Measurements from ENCODE around the gene GOLPH3. TPM values are rescaled to one million over a fixed set of nuclear protein-coding genes. Genes with fewer than 3 reads are reported as not detected.

The GOLPH3 gene
- total RNA-seq, 1 donor from 2014 or later, result 80.5 TPM

DNA sequence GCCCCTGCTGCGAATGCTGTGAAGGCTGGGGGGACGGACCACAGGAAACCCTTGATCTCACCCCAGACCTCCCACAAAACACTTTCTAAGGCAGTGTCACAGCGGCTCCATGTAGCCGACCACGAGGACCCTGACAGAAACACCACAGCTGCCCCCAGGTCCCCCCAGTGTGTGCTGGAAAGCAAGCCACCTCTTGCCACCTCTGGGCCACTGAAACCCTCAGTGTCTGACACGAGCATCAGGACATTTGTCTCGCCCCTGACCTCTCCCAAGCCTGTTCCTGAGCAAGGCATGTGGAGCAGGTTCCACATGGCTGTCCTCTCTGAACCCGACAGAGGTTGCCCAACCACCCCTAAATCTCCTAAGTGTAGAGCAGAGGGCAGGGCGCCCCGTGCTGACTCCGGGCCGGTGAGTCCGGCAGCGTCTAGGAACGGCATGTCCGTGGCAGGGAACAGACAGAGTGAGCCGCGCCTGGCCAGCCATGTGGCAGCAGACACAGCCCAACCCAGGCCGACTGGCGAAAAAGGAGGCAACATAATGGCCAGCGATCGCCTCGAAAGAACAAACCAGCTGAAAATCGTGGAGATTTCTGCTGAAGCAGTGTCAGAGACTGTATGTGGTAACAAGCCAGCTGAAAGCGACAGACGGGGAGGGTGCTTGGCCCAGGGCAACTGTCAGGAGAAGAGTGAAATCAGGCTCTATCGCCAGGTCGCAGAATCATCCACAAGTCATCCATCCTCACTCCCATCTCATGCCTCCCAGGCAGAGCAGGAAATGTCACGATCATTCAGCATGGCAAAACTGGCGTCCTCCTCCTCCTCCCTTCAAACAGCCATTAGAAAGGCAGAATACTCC, 84.7 kb downstream of the GOLPH3 start:
- H3K9ac ChIP-seq, result no peak overlapping the region
- H3K27ac Mint-ChIP-seq, result no peak overlapping the region
- no peak for DNase-seq (ENCODE audit: low spot score)

DNA sequence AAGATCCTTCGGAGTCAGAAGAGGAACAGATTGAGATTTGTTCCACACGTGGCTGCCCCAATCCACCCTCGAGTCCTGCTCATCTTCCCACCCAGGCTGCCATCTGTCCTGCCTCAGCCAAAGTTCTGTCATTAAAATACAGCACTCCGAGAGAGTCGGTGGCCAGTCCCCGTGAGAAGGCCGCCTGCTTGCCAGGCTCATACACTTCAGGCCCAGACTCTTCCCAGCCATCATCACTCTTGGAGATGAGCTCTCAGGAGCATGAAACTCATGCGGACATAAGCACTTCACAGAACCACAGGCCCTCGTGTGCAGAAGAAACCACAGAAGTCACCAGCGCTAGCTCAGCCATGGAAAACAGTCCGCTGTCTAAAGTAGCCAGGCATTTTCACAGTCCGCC, 85.9 kb downstream of the GOLPH3 start:
- H3K4me2 ChIP-seq, result no peak overlapping the region
- H3K4me3 ChIP-seq, result no peak overlapping the region
- no peaks in the 10 kb centered on the region for H3K36me3 ChIP-seq
- H3K9me3 ChIP-seq (ENCODE audit: low read depth), result no peaks in the 10 kb centered on the region
- Mint-ChIP-seq H3K27ac (no peak overlapping the region), H3K36me3 (peaks cover 2% of the 10 kb centered on the region), H3K9me3 (no peaks in the 10 kb centered on the region), H3K4me3 (no peak overlapping the region), H3K4me1 (no peaks in the 10 kb centered on the region), H3K27me3 (ENCODE audit: insufficient read depth, low read depth) (peaks cover 3% of the 10 kb centered on the region)
- no peaks in the 10 kb centered on the region for H3K27me3 ChIP-seq
- H2AFZ ChIP-seq (replicated peaks), result no peak overlapping the region
- H3K79me2 ChIP-seq (ENCODE audit: low read depth), result no peaks in the 10 kb centered on the region
- H4K20me1 ChIP-seq (ENCODE audit: low read depth), result no peaks in the 10 kb centered on the region
- no peak overlapping the region for H3K9ac ChIP-seq
- no peak for DNase-seq (ENCODE audit: low spot score)
- no peak overlapping the region for H3K27ac ChIP-seq
- no peaks in the 10 kb centered on the region for H3K4me1 ChIP-seq
- TF ChIP-seq, protein P1, sequence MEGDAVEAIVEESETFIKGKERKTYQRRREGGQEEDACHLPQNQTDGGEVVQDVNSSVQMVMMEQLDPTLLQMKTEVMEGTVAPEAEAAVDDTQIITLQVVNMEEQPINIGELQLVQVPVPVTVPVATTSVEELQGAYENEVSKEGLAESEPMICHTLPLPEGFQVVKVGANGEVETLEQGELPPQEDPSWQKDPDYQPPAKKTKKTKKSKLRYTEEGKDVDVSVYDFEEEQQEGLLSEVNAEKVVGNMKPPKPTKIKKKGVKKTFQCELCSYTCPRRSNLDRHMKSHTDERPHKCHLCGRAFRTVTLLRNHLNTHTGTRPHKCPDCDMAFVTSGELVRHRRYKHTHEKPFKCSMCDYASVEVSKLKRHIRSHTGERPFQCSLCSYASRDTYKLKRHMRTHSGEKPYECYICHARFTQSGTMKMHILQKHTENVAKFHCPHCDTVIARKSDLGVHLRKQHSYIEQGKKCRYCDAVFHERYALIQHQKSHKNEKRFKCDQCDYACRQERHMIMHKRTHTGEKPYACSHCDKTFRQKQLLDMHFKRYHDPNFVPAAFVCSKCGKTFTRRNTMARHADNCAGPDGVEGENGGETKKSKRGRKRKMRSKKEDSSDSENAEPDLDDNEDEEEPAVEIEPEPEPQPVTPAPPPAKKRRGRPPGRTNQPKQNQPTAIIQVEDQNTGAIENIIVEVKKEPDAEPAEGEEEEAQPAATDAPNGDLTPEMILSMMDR (IDR thresholded peaks at IDR 0.05), result no peak
- TF ChIP-seq EZH2phosphoT487 (IDR thresholded peaks at IDR 0.05), result no peak
- no peak for TF ChIP-seq EZH2 (IDR thresholded peaks at IDR 0.05)
- no peaks in the 10 kb centered on the region for H3F3A ChIP-seq (ENCODE audit: low read depth)

More for the DNA sequence above, 84.7 kb downstream of the GOLPH3 start:
- H3K27me3 Mint-ChIP-seq (ENCODE audit: insufficient read depth, low read depth), result peaks cover 4% of the 10 kb centered on the region
- Histone ChIP-seq H3K27me3 (no peaks in the 10 kb centered on the region), H3K36me3 (no peaks in the 10 kb centered on the region), H3K27ac (no peak overlapping the region), H3K4me1 (no peaks in the 10 kb centered on the region), H3F3A (ENCODE audit: low read depth) (no peaks in the 10 kb centered on the region), H3K4me3 (no peak overlapping the region), H2AFZ (replicated peaks) (no peak overlapping the region), H3K79me2 (ENCODE audit: low read depth) (no peaks in the 10 kb centered on the region), H4K20me1 (ENCODE audit: low read depth) (no peaks in the 10 kb centered on the region), H3K4me2 (no peak overlapping the region), H3K9me3 (ENCODE audit: low read depth) (no peaks in the 10 kb centered on the region)
- H3K4me1 Mint-ChIP-seq, result no peaks in the 10 kb centered on the region
- H3K9me3 Mint-ChIP-seq, result no peaks in the 10 kb centered on the region
- H3K36me3 Mint-ChIP-seq, result peaks cover 2% of the 10 kb centered on the region
- TF ChIP-seq EZH2phosphoT487 (IDR thresholded peaks at IDR 0.05) (no peak), EZH2 (IDR thresholded peaks at IDR 0.05) (no peak)
- TF ChIP-seq, protein P1 (IDR thresholded peaks at IDR 0.05), result no peak
- no peak overlapping the region for H3K4me3 Mint-ChIP-seq

DNA sequence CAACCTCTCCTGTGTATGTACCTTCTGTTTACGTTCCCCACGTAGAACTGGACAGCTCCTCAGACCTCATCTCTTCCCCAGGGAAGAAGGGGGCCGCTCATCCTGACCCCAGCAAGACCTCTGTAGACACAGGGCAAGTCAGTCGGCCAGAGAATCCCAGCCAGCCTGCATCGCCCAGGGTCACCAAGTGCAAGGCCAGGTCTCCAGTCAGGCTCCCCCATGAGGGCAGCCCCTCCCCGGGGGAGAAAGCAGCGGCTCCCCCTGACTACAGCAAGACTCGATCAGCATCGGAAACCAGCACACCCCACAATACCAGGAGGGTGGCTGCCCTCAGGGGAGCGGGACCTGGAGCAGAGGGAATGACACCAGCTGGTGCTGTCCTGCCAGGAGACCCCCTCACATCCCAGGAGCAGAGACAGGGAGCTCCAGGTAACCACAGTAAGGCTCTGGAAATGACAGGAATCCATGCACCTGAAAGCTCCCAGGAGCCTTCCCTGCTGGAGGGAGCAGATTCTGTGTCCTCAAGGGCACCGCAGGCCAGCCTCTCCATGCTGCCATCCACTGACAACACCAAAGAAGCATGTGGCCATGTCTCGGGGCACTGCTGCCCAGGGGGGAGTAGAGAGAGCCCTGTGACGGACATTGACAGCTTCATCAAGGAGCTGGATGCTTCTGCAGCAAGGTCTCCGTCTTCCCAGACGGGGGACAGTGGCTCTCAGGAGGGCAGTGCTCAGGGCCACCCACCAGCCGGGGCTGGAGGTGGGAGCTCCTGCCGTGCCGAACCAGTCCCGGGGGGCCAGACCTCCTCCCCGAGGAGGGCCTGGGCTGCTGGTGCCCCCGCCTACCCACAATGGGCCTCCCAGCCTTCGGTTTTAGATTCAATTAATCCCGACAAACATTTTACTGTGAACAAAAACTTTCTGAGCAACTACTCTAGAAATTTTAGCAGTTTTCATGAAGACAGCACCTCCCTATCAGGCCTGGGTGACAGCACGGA, 86.7 kb downstream of the GOLPH3 start:
- Histone ChIP-seq H2AFZ (replicated peaks) (no peak overlapping the region), H3K4me2 (no peak overlapping the region), H3K27ac (no peak overlapping the region), H3K9ac (no peak overlapping the region), H3K27me3 (no peaks in the 10 kb centered on the region), H3K79me2 (ENCODE audit: low read depth) (no peaks in the 10 kb centered on the region), H4K20me1 (ENCODE audit: low read depth) (no peaks in the 10 kb centered on the region), H3K36me3 (no peaks in the 10 kb centered on the region), H3F3A (ENCODE audit: low read depth) (no peaks in the 10 kb centered on the region), H3K4me1 (no peaks in the 10 kb centered on the region), H3K9me3 (ENCODE audit: low read depth) (no peaks in the 10 kb centered on the region), H3K4me3 (no peak overlapping the region)
- Mint-ChIP-seq H3K27me3 (ENCODE audit: insufficient read depth, low read depth) (peaks cover 2% of the 10 kb centered on the region), H3K4me1 (no peaks in the 10 kb centered on the region), H3K4me3 (no peak overlapping the region), H3K36me3 (peaks cover 2% of the 10 kb centered on the region), H3K27ac (no peak overlapping the region), H3K9me3 (no peaks in the 10 kb centered on the region)
- no peak for DNase-seq (ENCODE audit: low spot score)
- TF ChIP-seq EZH2 (IDR thresholded peaks at IDR 0.05) (no peak), EZH2phosphoT487 (IDR thresholded peaks at IDR 0.05) (no peak)
- TF ChIP-seq, protein P1 (IDR thresholded peaks at IDR 0.05), result no peak
